ENCODE measurements around the gene EBF3.
"Not testable (repeated sequence)": the region's sequence is repeated elsewhere in the genome, so short reads cannot be mapped to it uniquely, and the experiment has no call there.

EBF3 gene

DNA sequence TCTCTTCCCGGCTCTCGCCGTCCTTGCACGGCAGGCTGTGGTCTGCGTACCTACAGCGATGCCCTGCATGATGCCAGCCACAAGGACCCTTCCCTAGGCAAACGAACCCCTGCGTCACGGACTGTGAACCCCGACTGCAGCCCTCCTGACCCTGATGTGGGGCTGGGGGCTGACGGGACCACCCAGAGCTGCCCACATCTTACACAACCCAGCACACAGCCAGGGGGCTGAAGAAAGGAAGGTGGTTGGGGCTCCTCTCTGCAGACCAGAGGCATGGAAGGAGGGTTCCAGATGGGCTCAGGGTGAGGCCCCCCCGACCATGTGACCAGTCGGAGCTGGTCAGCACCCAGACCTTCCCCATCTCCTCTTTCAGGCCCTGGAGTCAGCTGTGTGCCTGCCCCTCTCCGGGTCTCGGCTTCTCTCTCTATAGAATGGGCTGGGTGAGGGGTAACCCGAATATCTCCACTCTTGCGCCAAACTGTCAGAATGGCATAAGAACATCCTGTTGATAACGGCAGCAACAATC is 41.4 kb downstream of the EBF3 start:
- TF ChIP-seq, protein P1, sequence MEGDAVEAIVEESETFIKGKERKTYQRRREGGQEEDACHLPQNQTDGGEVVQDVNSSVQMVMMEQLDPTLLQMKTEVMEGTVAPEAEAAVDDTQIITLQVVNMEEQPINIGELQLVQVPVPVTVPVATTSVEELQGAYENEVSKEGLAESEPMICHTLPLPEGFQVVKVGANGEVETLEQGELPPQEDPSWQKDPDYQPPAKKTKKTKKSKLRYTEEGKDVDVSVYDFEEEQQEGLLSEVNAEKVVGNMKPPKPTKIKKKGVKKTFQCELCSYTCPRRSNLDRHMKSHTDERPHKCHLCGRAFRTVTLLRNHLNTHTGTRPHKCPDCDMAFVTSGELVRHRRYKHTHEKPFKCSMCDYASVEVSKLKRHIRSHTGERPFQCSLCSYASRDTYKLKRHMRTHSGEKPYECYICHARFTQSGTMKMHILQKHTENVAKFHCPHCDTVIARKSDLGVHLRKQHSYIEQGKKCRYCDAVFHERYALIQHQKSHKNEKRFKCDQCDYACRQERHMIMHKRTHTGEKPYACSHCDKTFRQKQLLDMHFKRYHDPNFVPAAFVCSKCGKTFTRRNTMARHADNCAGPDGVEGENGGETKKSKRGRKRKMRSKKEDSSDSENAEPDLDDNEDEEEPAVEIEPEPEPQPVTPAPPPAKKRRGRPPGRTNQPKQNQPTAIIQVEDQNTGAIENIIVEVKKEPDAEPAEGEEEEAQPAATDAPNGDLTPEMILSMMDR (IDR thresholded peaks at IDR 0.05; ENCODE audit: extremely low read depth, insufficient read depth, missing control alignments), result no peak
- no peak for DNase-seq (ENCODE audit: low spot score)
- in situ Hi-C loops (cut with MboI; ENCODE audit: low pct_unique_long_range_greater_than_20kb, low sequenced_read_pairs, unreplicated experiment), result no loop called here

DNA sequence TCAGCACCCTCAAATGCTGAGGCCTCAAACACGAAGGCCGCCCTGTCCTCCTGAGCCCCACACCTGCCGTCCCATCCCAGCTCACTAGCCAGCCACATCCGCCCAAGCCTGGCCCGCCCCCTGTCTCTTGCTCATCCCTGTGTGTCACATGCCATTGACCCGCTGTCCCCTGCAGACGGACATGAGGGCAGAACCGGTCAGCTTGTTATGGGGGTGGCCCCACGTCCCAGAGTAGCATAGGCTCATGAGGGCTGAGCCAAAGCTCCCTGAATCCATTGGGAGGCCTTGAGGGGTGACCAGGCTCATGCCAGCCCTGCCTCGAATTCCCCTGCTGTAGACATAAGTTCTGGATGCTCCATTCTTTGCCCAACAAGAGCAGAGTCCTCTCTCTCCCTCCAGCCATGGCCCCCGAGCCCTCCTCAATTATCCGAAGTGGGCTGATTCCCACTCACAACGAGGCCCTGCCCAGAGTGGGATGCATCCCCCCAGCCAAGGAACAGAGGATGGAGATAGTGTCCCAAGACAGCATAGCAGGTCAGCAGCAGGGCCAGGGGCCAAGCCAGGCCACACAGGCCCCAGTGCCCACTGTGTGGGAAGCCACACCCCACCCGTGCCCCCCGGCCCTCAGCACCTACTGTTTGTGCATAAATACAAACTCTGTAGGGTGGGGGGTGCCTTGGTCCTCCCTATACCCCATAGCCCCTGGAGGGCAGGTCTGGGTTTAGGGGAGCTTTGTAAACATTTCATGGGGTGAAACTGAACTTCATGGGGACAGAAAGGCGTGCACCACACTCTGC is 42.1 kb downstream of the EBF3 start:
- no peak for DNase-seq (ENCODE audit: low spot score)
- in situ Hi-C loops (cut with MboI; ENCODE audit: low pct_unique_long_range_greater_than_20kb, low sequenced_read_pairs, unreplicated experiment), result no loop called here
- TF ChIP-seq, protein P1 (IDR thresholded peaks at IDR 0.05; ENCODE audit: extremely low read depth, insufficient read depth, missing control alignments), result no peak

DNA sequence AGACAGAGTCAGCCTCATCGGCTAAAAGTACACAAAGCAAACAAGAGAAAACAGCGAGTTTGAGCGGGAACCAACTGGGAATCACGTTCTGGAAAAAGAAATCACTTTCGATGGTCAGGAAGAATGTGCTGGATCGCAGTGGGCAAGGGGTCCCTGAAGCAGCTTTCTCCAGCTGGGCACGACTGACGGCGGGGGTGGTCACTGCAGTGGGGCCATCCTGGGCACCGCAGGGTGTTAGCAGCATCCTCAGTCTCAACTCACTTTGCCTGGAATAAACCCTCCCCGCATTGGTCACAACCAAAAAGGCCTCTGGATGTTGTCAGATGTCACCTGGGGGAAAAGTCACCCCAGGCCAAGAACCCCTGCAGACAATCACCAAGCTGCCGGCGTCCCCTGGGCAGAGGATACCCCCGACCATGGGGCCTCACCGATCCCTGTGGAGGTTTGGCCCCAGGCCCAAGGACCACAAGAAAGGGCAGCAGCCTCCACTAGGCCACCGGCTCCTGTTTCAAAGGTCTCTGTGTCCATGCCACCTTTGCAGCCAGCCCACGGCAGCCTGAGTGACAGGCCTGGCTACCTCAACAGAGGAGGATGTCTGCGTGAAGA is 42.9 kb downstream of the EBF3 start:
- TF ChIP-seq, protein P1 (IDR thresholded peaks at IDR 0.05; ENCODE audit: extremely low read depth, insufficient read depth, missing control alignments), result no peak
- no peak for DNase-seq (ENCODE audit: low spot score)
- in situ Hi-C loops (cut with MboI; ENCODE audit: low pct_unique_long_range_greater_than_20kb, low sequenced_read_pairs, unreplicated experiment), result no loop called here

DNA sequence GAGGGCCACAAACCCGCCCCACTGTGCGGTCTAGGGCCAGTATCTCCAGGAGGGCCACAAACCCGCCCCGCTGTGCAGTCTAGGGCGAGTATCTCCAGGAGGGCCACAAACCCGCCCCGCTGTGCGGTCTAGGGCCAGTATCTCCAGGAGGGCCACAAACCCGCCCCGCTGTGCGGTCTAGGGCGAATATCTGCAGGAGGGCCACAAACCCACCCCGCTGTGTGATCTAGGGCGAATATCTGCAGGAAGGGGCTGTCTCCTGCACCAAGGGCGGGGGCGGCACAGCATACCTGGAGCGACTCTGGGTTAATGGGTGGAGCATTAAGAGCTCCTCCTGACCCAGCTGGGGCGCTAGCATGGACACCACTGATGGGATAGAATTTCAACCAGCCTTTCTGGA is 43.9 kb downstream of the EBF3 start:
- DNase-seq (ENCODE audit: low spot score); in situ Hi-C loops (cut with MboI; ENCODE audit: low pct_unique_long_range_greater_than_20kb, low sequenced_read_pairs, unreplicated experiment): not testable (repeated sequence)

DNA sequence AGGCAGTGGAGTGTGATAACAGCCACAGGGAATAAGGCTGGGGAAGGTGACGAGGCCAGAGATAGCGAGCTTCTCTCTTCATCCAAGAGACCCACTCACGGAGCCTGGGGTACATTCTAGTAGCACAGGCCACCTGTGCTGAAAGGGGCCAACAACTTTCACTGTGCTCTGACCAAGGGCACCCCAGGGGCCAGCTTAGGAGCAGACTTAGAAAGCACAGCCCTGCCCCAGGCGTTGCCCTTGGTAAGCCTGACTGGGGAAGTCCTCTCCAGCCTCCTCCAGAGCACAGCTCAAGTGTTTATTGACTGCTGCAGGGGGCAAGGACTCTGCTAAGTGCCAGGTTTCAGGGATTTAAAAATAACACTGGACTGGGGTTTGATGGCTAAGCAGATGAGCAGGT is 44.7 kb downstream of the EBF3 start:
- in situ Hi-C loops (cut with MboI; ENCODE audit: low pct_unique_long_range_greater_than_20kb, low sequenced_read_pairs, unreplicated experiment), result no loop called here
- no peak for DNase-seq (ENCODE audit: low spot score)
- TF ChIP-seq, protein P1 (IDR thresholded peaks at IDR 0.05; ENCODE audit: extremely low read depth, insufficient read depth, missing control alignments), result no peak

DNA sequence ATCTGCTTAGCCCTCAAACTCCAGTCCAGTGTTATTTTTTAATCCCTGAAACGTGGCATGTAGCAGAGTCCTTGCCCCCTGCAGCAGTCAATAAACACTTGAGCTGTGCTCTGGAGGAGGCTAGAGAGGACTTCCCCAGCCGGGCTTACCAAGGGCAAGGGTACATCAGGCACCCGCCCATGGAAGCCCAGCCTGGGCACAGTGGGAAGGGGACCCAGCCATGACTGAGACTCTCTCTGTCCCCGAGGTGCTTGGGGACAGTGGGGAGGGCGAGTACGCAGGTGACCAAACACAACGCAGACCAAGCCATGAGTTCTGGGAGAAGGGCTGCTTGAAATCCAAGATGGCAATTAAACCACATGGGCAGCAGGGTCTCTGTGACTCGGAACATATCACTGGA is 45.2 kb downstream of the EBF3 start:
- TF ChIP-seq, protein P1 (IDR thresholded peaks at IDR 0.05; ENCODE audit: extremely low read depth, insufficient read depth, missing control alignments), result no peak
- no peak for DNase-seq (ENCODE audit: low spot score)
- in situ Hi-C loops (cut with MboI; ENCODE audit: low pct_unique_long_range_greater_than_20kb, low sequenced_read_pairs, unreplicated experiment), result no loop called here

DNA sequence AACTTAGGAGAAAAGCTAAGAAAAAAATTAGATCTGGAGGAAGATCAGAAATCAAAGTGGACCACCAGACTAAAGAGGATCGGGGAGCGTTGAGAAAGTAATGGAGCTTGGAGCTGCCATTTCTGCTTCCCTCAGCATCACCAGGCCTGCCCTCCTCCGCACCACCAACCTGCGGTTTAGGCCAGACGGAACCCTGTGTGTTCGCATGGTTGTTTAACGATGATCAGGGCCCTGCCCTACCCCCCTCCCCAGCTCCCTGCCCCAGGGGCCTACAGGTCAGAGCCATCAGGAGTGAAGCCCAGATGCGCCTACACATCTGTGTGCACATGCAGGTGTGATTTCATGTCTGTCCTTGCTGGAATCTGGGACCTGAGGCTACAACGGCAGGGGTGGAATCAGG is 45.7 kb downstream of the EBF3 start:
- TF ChIP-seq, protein P1 (IDR thresholded peaks at IDR 0.05; ENCODE audit: extremely low read depth, insufficient read depth, missing control alignments), result no peak
- no peak for DNase-seq (ENCODE audit: low spot score)
- in situ Hi-C loops (cut with MboI; ENCODE audit: low pct_unique_long_range_greater_than_20kb, low sequenced_read_pairs, unreplicated experiment), result no loop called here
